T-helper 2 cell treated with Interferon-gamma antibody and Interleukin-4, amounts not matched to agents 5 μg/mL and 100 μg/mL, for 36 hours (primary cell): ENCODE measurements around the gene INO80C.
A peak's percentile ranks its signal among the peaks of the same experiment; 100 is the strongest.
"Not testable (repeated sequence)": the region's sequence is repeated elsewhere in the genome, so short reads cannot be mapped to it uniquely, and the experiment has no call there.

Experiments
- DNase-seq: peaks from one replicate; pipeline ENCODE4 v3.0.0; 2021; ENCODE audit warnings: low spot score
- H3K27ac Mint-ChIP-seq: one replicate; pipeline ENCODE4 v1.8.0; 2021; ENCODE audit warnings: mild to moderate bottlenecking, mixed read lengths
- H3K27me3 Mint-ChIP-seq: one replicate; pipeline ENCODE4 v1.8.0; 2021; ENCODE audit warnings: low read depth, mixed read lengths
- H3K36me3 Mint-ChIP-seq: one replicate; pipeline ENCODE4 v1.8.0; 2021; ENCODE audit warnings: low read depth, mixed read lengths
- H3K4me1 Mint-ChIP-seq: one replicate; pipeline ENCODE4 v1.8.0; 2021; ENCODE audit warnings: low read depth, mixed read lengths
- H3K4me3 Mint-ChIP-seq: one replicate; pipeline ENCODE4 v1.8.0; 2022; ENCODE audit warnings: mild to moderate bottlenecking, moderate library complexity, mixed read lengths
- H3K9me3 Mint-ChIP-seq: one replicate; pipeline ENCODE4 v1.8.0; 2021; ENCODE audit warnings: mixed read lengths

Gene INO80C

GRCh38 chr18:35507192-35507591 is 9.4 kb upstream of the INO80C start:
- no peak overlapping the region for H3K4me3 Mint-ChIP-seq
- no peaks in the 10 kb centered on the region for H3K36me3 Mint-ChIP-seq
- peaks cover 2% of the 10 kb centered on the region for H3K4me1 Mint-ChIP-seq
- H3K9me3 Mint-ChIP-seq, result no peaks in the 10 kb centered on the region
- no peak overlapping the region for H3K27ac Mint-ChIP-seq
- DNase-seq, result no peak
- peaks cover 4% of the 10 kb centered on the region for H3K27me3 Mint-ChIP-seq

DNA sequence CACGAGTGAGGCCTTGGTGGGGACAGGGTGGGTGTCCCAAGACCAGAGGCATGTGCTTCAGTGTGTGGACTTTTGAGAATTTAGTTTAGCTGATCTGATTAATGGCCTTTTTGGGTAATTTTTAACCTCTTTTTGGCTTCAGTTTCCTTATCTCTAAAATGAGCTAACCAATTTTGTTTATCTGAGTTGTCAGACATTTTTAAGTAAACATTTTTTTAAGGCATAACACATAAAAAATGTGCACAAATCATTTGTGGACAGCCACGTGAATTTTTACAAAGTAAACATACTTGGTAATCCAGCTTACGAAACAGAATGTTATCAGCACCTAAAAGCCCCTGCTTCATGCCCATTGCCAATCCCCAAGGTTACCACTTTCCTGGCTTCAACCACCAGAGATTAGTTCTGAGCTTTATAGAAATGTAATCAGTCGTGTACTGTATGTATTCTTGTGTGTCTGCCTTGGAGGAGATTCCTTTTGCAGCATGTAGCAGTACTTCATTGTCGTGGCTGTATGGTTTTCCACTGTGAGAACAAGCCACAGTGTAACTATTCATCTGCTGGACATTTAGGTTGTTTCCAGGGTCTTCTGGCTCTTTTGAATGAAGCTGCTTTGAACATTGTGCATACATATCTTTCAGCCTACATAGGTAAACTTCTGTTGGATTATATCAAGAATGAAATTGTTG is 8.4 kb upstream of the INO80C start:
- Mint-ChIP-seq H3K36me3 (no peaks in the 10 kb centered on the region), H3K4me3 (no peak overlapping the region), H3K9me3 (no peaks in the 10 kb centered on the region), H3K4me1 (peaks cover 4% of the 10 kb centered on the region), H3K27me3 (peaks cover 4% of the 10 kb centered on the region), H3K27ac (no peak overlapping the region)
- no peak for DNase-seq

GRCh38 chr18:35504996-35505395 is 7.2 kb upstream of the INO80C start:
- DNase-seq, result no peak
- Mint-ChIP-seq H3K4me1 (peaks cover 5% of the 10 kb centered on the region), H3K27me3 (peaks cover 4% of the 10 kb centered on the region), H3K4me3 (no peak overlapping the region), H3K9me3 (no peaks in the 10 kb centered on the region), H3K27ac (no peak overlapping the region), H3K36me3 (no peaks in the 10 kb centered on the region)

- peaks cover 12% of the 10 kb centered on the region for H3K4me1 Mint-ChIP-seq
- H3K9me3 Mint-ChIP-seq, result no peaks in the 10 kb centered on the region
- H3K4me3 Mint-ChIP-seq, result no peak overlapping the region
- DNase-seq, result no peak
- H3K27ac Mint-ChIP-seq, result no peak overlapping the region
- H3K36me3 Mint-ChIP-seq, result no peaks in the 10 kb centered on the region
- peaks cover 4% of the 10 kb centered on the region for H3K27me3 Mint-ChIP-seq
Measured at GRCh38 chr18:35502052-35502451, 4.3 kb upstream of the INO80C start.

DNA sequence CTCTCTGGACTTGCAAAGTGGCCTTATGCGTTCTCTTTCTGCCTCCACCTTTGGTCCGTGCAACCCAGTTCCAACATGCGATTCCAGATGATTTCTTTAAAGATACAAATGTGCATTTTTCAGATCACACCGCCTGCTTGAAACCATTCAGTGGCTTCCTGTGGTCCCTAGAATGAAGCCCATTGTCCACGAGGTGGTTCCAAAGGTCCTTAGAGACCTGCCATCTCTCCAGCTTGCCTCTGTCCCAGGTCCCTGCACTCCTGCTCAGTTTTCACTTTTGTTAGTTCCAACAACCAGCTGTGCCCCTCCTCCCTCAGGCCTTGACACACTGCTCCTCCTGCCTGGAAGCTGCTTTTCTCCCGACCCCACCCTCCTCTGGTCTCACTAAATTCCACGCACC is 3.6 kb upstream of the INO80C start:
- DNase-seq, result no peak
- H3K27me3 Mint-ChIP-seq, result peaks cover 4% of the 10 kb centered on the region
- no peaks in the 10 kb centered on the region for H3K9me3 Mint-ChIP-seq
- H3K4me3 Mint-ChIP-seq, result no peak overlapping the region
- no peak overlapping the region for H3K27ac Mint-ChIP-seq
- H3K36me3 Mint-ChIP-seq, result no peaks in the 10 kb centered on the region
- peaks cover 18% of the 10 kb centered on the region for H3K4me1 Mint-ChIP-seq

DNA sequence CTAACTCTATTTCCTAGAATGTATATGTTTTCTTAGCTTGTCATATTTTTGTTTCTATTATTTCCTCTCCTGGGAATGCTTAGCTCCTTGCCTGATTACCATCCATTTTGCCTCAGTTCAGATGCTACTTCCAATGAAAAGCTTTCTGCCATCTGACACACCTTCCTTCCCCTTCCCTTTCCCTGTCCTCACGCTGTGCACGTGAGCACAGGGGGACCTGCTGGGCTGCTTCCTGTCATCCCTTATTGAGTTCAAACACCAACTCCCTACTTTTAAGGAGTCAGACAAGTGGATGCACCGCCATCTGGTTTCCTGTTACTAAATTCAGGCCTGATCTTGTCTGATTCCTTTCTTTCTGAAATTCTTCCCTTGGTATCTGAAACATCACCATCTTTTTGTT is 2.4 kb upstream of the INO80C start:
- Mint-ChIP-seq H3K36me3 (peaks cover 4% of the 10 kb centered on the region), H3K4me3 (no peak overlapping the region), H3K4me1 (peaks cover 25% of the 10 kb centered on the region), H3K27me3 (no peaks in the 10 kb centered on the region), H3K27ac (no peak overlapping the region), H3K9me3 (no peaks in the 10 kb centered on the region)
- no peak for DNase-seq

- Mint-ChIP-seq H3K27ac (peak overlapping the region; percentile 99), H3K9me3 (no peaks in the 10 kb centered on the region), H3K4me1 (peaks cover 22% of the 10 kb centered on the region), H3K4me3 (peak overlapping the region; percentile 96), H3K27me3 (no peaks in the 10 kb centered on the region), H3K36me3 (peaks cover 4% of the 10 kb centered on the region)
- no peak for DNase-seq
Measured at GRCh38 chr18:35497027-35497369, 762 bp downstream of the INO80C start.

GRCh38 chr18:35495536-35496314 is 2.0 kb downstream of the INO80C start:
- H3K4me3 Mint-ChIP-seq, result peak overlapping the region; percentile 96
- peaks cover 24% of the 10 kb centered on the region for H3K4me1 Mint-ChIP-seq
- peaks cover 4% of the 10 kb centered on the region for H3K36me3 Mint-ChIP-seq
- no peaks in the 10 kb centered on the region for H3K9me3 Mint-ChIP-seq
- H3K27ac Mint-ChIP-seq, result no peak overlapping the region
- no peaks in the 10 kb centered on the region for H3K27me3 Mint-ChIP-seq
- no peak for DNase-seq

DNA sequence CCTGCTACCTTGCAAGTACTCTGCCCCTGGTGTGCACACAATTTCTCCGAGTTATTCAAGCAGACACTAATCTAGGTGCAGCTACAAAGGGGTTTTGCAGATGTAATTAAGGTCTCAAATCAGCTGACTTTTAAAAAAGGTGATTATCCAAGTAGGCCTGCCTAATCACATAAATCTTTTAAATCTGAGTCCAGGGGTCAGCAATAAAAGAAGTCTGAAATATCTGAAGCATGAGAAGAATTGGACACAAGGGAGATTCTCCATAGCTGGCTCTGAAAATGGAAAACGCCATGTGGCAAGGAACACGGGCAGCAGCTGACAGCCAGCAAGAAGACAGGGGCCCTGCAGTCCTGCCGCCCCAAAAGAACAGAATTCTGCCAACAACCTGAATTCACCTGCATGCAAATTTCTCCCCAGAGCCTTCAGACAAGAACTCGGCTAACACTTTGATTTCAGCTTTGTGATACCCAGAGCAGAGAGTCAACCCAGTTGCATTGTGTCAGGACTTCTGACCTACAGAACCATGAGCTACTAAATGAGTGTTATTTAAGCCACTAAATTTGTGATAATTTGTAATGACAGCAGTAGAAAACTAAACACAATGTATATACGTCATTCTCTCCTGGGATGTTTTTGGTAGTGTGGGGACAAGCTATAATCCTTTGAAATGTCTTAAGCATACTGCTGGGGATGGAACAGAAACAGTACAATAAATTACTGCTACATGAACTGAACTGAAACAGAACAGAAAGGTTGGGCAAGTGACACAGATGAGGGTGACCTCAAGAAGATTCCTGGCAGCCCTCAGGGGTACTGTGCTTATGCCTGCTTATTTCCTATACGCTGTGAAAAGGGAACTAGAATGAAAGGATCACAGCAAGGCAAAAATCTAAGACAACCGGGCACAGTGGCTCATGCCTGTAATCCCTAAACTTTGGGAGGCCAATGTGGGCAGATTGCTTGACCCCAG is 3.2 kb downstream of the INO80C start:
- peaks cover 25% of the 10 kb centered on the region for H3K4me1 Mint-ChIP-seq
- H3K4me3 Mint-ChIP-seq, result no peak overlapping the region
- no peaks in the 10 kb centered on the region for H3K27me3 Mint-ChIP-seq

GRCh38 chr18:35491700-35492077 is 6.1 kb downstream of the INO80C start:
- H3K27ac Mint-ChIP-seq, result no peak overlapping the region
- H3K27me3 Mint-ChIP-seq, result no peaks in the 10 kb centered on the region
- DNase-seq, result no peak
- no peaks in the 10 kb centered on the region for H3K9me3 Mint-ChIP-seq
- peaks cover 5% of the 10 kb centered on the region for H3K36me3 Mint-ChIP-seq
- H3K4me1 Mint-ChIP-seq, result peaks cover 16% of the 10 kb centered on the region
- H3K4me3 Mint-ChIP-seq, result no peak overlapping the region

More for the DNA sequence above, 3.2 kb downstream of the INO80C start:
- no peaks in the 10 kb centered on the region for H3K9me3 Mint-ChIP-seq
- peaks cover 4% of the 10 kb centered on the region for H3K36me3 Mint-ChIP-seq
- DNase-seq, result no peak
- no peak overlapping the region for H3K27ac Mint-ChIP-seq

DNA sequence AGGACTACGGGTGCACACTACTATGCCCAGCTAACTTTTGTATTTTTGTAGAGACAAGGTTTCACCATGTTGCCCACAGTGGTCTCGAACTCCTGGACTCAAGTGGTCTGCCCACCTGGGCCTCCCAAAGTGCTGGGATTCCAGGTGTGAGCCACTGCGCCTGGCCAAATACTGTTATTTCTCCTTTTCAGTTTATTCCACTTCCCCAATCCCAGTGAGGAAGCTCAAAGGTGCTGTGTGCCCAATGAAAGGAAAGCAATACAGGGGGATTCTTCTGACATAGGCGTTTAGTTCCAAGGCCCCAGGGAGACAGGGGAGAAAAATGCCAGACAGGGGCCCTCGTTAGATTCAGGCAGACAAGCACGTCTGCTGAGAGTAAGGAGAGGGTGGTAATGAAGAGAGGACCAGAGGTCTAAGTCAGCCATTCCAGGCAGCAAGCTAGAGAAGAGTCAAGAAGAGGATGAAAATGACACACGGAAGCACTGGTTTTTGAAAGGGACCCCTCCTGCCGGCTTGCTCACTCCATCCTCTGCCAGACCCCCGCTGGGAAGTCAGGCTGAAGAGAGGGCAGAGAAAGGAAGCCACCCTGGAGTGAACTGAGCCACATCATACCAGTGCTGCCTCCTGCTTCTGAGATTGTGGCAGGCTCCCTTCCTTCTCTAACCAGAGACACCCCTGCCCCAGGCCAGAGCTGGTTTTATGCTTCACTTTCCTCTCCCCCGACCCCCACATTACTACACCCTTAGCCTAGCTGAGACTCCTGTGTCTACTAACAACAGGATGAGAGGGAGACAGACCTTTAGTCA is 6.7 kb downstream of the INO80C start:
- no peak for DNase-seq
- H3K27ac Mint-ChIP-seq, result no peak overlapping the region
- H3K4me1 Mint-ChIP-seq, result peaks cover 10% of the 10 kb centered on the region
- H3K27me3 Mint-ChIP-seq, result no peaks in the 10 kb centered on the region
- no peak overlapping the region for H3K4me3 Mint-ChIP-seq
- H3K9me3 Mint-ChIP-seq, result no peaks in the 10 kb centered on the region
- H3K36me3 Mint-ChIP-seq, result peaks cover 5% of the 10 kb centered on the region

DNA sequence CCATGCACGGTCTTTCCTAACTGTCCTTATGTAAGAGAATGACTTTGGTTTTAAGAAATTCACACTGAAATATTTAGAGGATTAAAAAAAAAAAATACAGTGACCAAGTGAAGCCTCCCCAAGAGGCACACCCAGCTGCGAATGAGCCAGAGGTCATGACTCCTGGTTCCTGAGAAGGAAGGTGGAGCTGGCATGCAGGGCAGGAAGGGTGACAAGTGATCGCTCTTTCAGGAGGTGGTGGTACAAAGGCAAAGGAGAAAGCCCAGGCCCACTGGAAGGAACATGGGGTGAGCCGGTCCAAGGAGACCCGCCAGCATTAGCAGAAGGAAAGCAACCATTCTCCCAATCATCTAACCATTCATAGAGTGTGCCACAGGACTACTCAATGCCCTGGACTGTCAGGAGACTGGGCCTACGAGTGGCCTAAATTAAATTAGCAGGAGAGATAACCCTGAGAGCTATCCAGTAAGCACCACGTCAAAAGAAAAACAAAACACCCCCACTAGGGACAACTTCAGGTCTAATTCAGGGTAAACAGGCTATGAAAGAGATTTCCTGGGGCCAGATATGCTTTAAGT is 7.8 kb downstream of the INO80C start:
- no peaks in the 10 kb centered on the region for H3K27me3 Mint-ChIP-seq
- H3K9me3 Mint-ChIP-seq, result no peaks in the 10 kb centered on the region
- no peak for DNase-seq
- peaks cover 2% of the 10 kb centered on the region for H3K36me3 Mint-ChIP-seq
- no peak overlapping the region for H3K4me3 Mint-ChIP-seq
- H3K4me1 Mint-ChIP-seq, result peaks cover 6% of the 10 kb centered on the region
- H3K27ac Mint-ChIP-seq, result no peak overlapping the region

- H3K4me3 Mint-ChIP-seq, H3K4me1 Mint-ChIP-seq, H3K9me3 Mint-ChIP-seq: not testable (repeated sequence)
Measured at GRCh38 chr18:35489281-35489680, 8.5 kb downstream of the INO80C start.

More at GRCh38 chr18:35489281-35489680, 8.5 kb downstream of the INO80C start:
- H3K27ac Mint-ChIP-seq, DNase-seq, H3K36me3 Mint-ChIP-seq, H3K27me3 Mint-ChIP-seq: not testable (repeated sequence)
